Parietal lobe (tissue), 1 donor: ENCODE measurements around the gene SLC25A2. TPM values are rescaled to one million over a fixed set of nuclear protein-coding genes. Genes with fewer than 3 reads are reported as not detected.

ENCODE experiments used
- total RNA-seq: library from RNA; depleted of rRNA; stranded (reverse); fragments of >200 nt; gene quantifications from one replicate; pipeline ENCODE4 v1.2.3, GENCODE V29; 2014

The SLC25A2 gene
- 0.63 TPM for total RNA-seq

GRCh38 chr5:141303756-141304155 is at the start of gene SLC25A2:
Gene SLC25A2, minus strand, starts transcription at chr5:141304049. Its CDS starts 184 bp downstream, at chr5:141303865.

GRCh38 chr5:141349917-141350619 is 46.2 kb upstream of the SLC25A2 start, which contains the start of gene PCDHGB1:
Gene PCDHGB1, plus strand, starts transcription at chr5:141350099. Its CDS starts 162 bp downstream, at chr5:141350261.

DNA sequence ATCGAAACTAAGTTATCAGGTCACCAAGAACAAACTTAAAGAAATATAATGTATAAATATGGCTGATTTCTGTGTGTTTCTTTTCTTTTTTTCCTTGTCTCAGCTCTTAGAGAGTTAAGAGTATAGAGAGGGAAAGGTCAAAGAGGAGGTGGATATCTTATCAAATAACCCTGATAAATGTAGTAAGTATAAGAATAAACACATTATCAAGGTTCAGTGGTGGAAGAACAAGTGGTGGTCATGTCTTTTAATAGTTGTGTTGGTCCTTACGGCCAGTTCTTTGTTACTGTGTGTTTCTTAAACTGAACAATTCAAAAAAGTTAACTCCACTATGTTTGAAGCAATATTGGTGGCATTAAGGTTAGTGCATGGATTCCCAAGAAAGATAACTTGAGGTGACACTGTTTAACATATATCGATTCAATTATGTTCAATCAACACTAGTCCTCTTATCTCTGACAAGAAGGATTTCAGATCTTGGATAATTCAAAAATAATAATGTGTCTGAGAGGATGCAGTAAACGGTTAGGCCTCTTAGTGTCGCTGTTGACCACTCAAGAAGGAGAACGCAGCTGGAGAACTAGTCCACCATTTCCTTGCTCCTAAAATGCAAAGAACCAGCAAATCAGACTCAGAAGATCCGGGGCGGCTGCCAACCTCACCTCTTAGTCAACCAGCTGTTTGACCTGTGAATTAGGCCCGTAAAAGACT is 39.5 kb upstream of the SLC25A2 start, which contains the start of gene PCDHGA3:
PCDHGA3 (plus strand) TSS at position 588 of the 711 bp plus-strand sequence. CDS start 205 bp downstream, outside the sequence.

DNA sequence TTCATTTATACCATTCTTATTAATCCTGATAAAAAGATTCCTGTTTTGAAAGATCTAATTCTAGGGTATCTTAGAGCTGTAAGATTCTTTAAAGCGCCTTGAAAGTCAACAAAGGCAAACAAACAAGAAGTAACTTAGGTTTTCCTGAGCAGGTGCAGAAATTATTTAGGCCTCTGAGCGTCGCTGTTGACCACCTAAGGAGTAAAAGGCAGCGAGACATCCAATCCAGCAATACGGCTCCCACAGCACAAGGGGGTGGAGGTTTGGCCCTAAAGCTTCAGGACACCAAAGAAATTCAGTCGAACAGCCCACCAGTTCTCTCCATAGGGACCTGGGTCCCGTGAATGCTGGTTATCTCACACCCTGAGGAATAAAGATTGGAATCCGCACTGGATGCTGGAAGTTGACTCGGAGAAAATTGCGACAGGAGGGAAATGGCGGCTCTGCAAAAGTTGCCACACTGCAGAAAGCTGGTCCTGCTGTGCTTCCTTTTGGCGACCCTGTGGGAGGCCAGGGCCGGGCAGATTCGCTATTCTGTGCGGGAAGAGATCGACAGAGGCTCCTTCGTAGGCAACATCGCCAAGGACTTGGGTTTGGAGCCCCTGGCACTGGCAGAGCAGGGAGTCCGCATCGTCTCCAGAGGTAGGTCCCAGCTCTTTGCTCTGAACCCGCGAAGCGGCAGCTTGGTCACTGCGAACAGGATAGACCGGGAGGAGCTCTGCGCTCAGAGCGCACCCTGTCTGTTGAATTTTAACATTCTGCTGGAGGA is 34.9 kb upstream of the SLC25A2 start, which contains the start of gene PCDHGA2:
PCDHGA2 (plus strand) TSS at position 223 of the 769 bp plus-strand sequence.

DNA sequence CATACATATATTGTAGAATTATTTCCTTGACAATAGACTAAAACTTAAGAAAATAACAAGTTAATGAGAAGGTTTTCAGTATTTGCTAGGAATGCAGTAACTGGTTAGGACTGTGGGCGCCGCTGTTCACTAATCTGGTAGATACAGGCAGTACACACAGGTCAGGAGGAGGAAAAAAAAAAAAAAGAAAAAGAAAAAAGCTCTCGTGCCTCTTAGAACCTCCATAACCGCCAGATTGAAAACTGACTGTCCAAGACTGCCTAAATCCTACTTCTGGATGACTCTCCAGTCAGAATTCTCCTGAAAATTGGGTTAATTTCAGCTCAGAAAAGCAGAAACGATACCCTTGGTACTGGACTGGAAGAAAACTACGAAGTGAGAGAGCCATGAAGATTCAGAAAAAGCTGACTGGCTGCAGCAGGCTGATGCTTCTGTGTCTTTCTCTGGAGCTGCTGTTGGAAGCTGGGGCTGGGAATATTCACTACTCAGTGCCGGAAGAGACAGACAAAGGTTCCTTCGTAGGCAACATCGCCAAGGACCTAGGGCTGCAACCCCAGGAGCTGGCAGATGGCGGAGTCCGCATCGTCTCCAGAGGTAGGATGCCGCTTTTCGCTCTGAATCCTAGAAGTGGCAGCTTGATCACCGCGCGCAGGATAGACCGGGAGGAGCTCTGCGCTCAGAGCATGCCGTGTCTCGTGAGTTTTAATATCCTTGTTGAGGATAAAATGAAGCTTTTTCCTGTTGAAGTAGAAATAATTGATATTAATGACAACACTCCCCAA is 26.6 kb upstream of the SLC25A2 start, which contains the start of gene PCDHGA1:
PCDHGA1 (plus strand) TSS at position 216 of the 782 bp plus-strand sequence.

GRCh38 chr5:141320225-141321169 is 16.6 kb upstream of the SLC25A2 start, which contains the start of gene TAF7:
Gene TAF7, minus strand, starts transcription at chr5:141320784. Its CDS starts 740 bp downstream, at chr5:141320044.

Other genes starting within 250 kb of the SLC25A2 start
- gene PCDHB2, start 209.4 kb downstream of the SLC25A2 start, total RNA-seq = 20.3 TPM
- 24.7 TPM for gene PCDHB3, start 203.6 kb downstream of the SLC25A2 start, total RNA-seq
- 11.0 TPM for gene PCDHB4, start 182.2 kb downstream of the SLC25A2 start, total RNA-seq
- gene PCDHB5, start 168.8 kb downstream of the SLC25A2 start, total RNA-seq = 16.3 TPM
- 5.6 TPM for gene PCDHB6, start 154.0 kb downstream of the SLC25A2 start, total RNA-seq
- 17.8 TPM for gene PCDHB7, start 131.4 kb downstream of the SLC25A2 start, total RNA-seq
- gene PCDHB8, start 126.3 kb downstream of the SLC25A2 start, total RNA-seq = 15.0 TPM
- gene PCDHB16, start 121.7 kb downstream of the SLC25A2 start, total RNA-seq = 10.6 TPM
- 11.9 TPM for gene PCDHB9, start 116.9 kb downstream of the SLC25A2 start, total RNA-seq
- 26.3 TPM for gene PCDHB10, start 111.7 kb downstream of the SLC25A2 start, total RNA-seq
- 24.1 TPM for gene PCDHB11, start 104.4 kb downstream of the SLC25A2 start, total RNA-seq
- 36.9 TPM for gene PCDHB12, start 95.3 kb downstream of the SLC25A2 start, total RNA-seq
- gene PCDHB13, start 90.1 kb downstream of the SLC25A2 start, total RNA-seq = 29.7 TPM
- 28.2 TPM for gene PCDHB14, start 80.7 kb downstream of the SLC25A2 start, total RNA-seq
- 32.9 TPM for gene PCDHB15, start 58.7 kb downstream of the SLC25A2 start, total RNA-seq
- gene TAF7, start 16.7 kb upstream of the SLC25A2 start, total RNA-seq = 77.3 TPM
- 9.1 TPM for gene PCDHGA1, start 26.5 kb upstream of the SLC25A2 start, total RNA-seq
- 11.9 TPM for gene PCDHGA2, start 34.7 kb upstream of the SLC25A2 start, total RNA-seq
- 11.0 TPM for gene PCDHGA3, start 39.8 kb upstream of the SLC25A2 start, total RNA-seq
- 20.3 TPM for gene PCDHGB1, start 46.0 kb upstream of the SLC25A2 start, total RNA-seq
- 21.6 TPM for gene PCDHGA4, start 51.0 kb upstream of the SLC25A2 start, total RNA-seq
- gene PCDHGB2, start 55.9 kb upstream of the SLC25A2 start, total RNA-seq = 21.9 TPM
- 17.8 TPM for gene PCDHGA5, start 60.1 kb upstream of the SLC25A2 start, total RNA-seq
- gene PCDHGB3, start 66.2 kb upstream of the SLC25A2 start, total RNA-seq = 31.0 TPM
- gene PCDHGA6, start 69.8 kb upstream of the SLC25A2 start, total RNA-seq = 29.1 TPM
- 23.8 TPM for gene PCDHGA7, start 78.7 kb upstream of the SLC25A2 start, total RNA-seq
- 35.4 TPM for gene PCDHGB4, start 83.6 kb upstream of the SLC25A2 start, total RNA-seq
- 30.0 TPM for gene PCDHGA8, start 88.6 kb upstream of the SLC25A2 start, total RNA-seq
- gene PCDHGB5, start 93.9 kb upstream of the SLC25A2 start, total RNA-seq = 41.6 TPM
- 38.2 TPM for gene PCDHGA9, start 98.7 kb upstream of the SLC25A2 start, total RNA-seq
- gene PCDHGB6, start 104.0 kb upstream of the SLC25A2 start, total RNA-seq = 35.4 TPM
- gene PCDHGA10, start 108.9 kb upstream of the SLC25A2 start, total RNA-seq = 36.3 TPM
- 43.5 TPM for gene PCDHGB7, start 113.6 kb upstream of the SLC25A2 start, total RNA-seq
- 40.4 TPM for gene PCDHGA11, start 117.0 kb upstream of the SLC25A2 start, total RNA-seq
- 26.9 TPM for gene PCDHGA12, start 126.5 kb upstream of the SLC25A2 start, total RNA-seq
- gene PCDHGC3, start 171.9 kb upstream of the SLC25A2 start, total RNA-seq = 62.3 TPM
- gene PCDHGC4, start 181.0 kb upstream of the SLC25A2 start, total RNA-seq = 91.7 TPM
- gene PCDHGC5, start 185.0 kb upstream of the SLC25A2 start, total RNA-seq = 20.0 TPM